Measurements from ENCODE around the gene PXMP4.

- TF ChIP-seq CEBPB (IDR thresholded peaks at IDR 0.05; ENCODE audit: low read depth, low read length), result no peak
- TF ChIP-seq POLR2A (IDR thresholded peaks at IDR 0.05; ENCODE audit: low read depth, low read length), result no peak
- no peak for TF ChIP-seq CTCF (conservative IDR thresholded peaks at IDR 0.05; ENCODE audit: low read depth, low read length)
- no peak for TF ChIP-seq MXI1 (IDR thresholded peaks at IDR 0.05; ENCODE audit: borderline replicate concordance, low read depth, low read length)
- no peak for TF ChIP-seq SMC3 (IDR thresholded peaks at IDR 0.05; ENCODE audit: low read depth, low read length)
- no peak for TF ChIP-seq RAD21 (IDR thresholded peaks at IDR 0.05; ENCODE audit: low read length)
- TF ChIP-seq RCOR1 (IDR thresholded peaks at IDR 0.05; ENCODE audit: insufficient replicate concordance, low read length), result no peak
- TF ChIP-seq USF2 (IDR thresholded peaks at IDR 0.05; ENCODE audit: low read depth, low read length), result no peak
- no peak for TF ChIP-seq MAFK (IDR thresholded peaks at IDR 0.05; ENCODE audit: low read depth, low read length)
- no peak for TF ChIP-seq CHD1 (IDR thresholded peaks at IDR 0.05; ENCODE audit: low read depth, low read length)
Measured at GRCh38 chr20:33654680-33655161, 65.4 kb downstream of the PXMP4 start.
